Activated naive CD4-positive, alpha-beta T cell treated with anti-CD3 and anti-CD28 coated beads, Interleukin-2, amount 50 U/mL, for 16 hours (primary cell): Measurements from ENCODE around the gene TMEM184A.
"Not testable (repeated sequence)": the region's sequence is repeated elsewhere in the genome, so short reads cannot be mapped to it uniquely, and the experiment has no call there.

ENCODE experiments used
- DNase-seq: peaks from one replicate; pipeline ENCODE4 v3.0.0-alpha.2; 2020

The TMEM184A gene

GRCh38 chr7:1588978-1589377 is 33.0 kb upstream of the TMEM184A start:
- no peak for DNase-seq

GRCh38 chr7:1587738-1588137 is 31.7 kb upstream of the TMEM184A start:
- DNase-seq = no peak

- DNase-seq = no peak
These were observed 31.1 kb upstream of the TMEM184A start for GRCh38 chr7:1586827-1587705.

- no peak for DNase-seq
These were observed 30.3 kb upstream of the TMEM184A start for GRCh38 chr7:1586126-1586826.

- no peak for DNase-seq
These were observed 29.4 kb upstream of the TMEM184A start for GRCh38 chr7:1585142-1585981.

GRCh38 chr7:1584700-1585099 is 28.7 kb upstream of the TMEM184A start:
- DNase-seq = no peak

- not testable (repeated sequence) for DNase-seq
These were observed 27.4 kb upstream of the TMEM184A start for GRCh38 chr7:1583241-1583930.

GRCh38 chr7:1580422-1581030 is 24.5 kb upstream of the TMEM184A start:
- DNase-seq = no peak

GRCh38 chr7:1579481-1580421 is 23.7 kb upstream of the TMEM184A start:
- peak; percentile 75 for DNase-seq

GRCh38 chr7:1578513-1578912 is 22.5 kb upstream of the TMEM184A start:
- DNase-seq = no peak

GRCh38 chr7:1576521-1577253 is 20.7 kb upstream of the TMEM184A start:
- no peak for DNase-seq

- DNase-seq = no peak
These were observed 19.8 kb upstream of the TMEM184A start for GRCh38 chr7:1575809-1576208.

GRCh38 chr7:1572111-1572822 is 16.3 kb upstream of the TMEM184A start:
- DNase-seq = no peak

- peak; percentile 91 for DNase-seq
These were observed 14.0 kb upstream of the TMEM184A start, which contains the start of gene PSMG3 for GRCh38 chr7:1569833-1570632. TSS of gene PSMG3 (minus strand) at chr7:1570032. CDS start at chr7:1569339, 693 bp downstream.

- no peak for DNase-seq
These were observed 13.4 kb upstream of the TMEM184A start for GRCh38 chr7:1569440-1569832.

- no peak for DNase-seq
These were observed 13.0 kb upstream of the TMEM184A start for GRCh38 chr7:1569016-1569415.

GRCh38 chr7:1567896-1568510 is 12.0 kb upstream of the TMEM184A start:
- no peak for DNase-seq
